ENCODE results near the gene RANBP10. TPM values are rescaled to one million over a fixed set of nuclear protein-coding genes. Genes with fewer than 3 reads are reported as not detected.

Gene RANBP10
- total RNA-seq, 3 donors from 2014 or later (not counting 1 experiment from before 2014, with no cell fraction given): 20.9 to 25.8 (median 24.5) TPM

DNA sequence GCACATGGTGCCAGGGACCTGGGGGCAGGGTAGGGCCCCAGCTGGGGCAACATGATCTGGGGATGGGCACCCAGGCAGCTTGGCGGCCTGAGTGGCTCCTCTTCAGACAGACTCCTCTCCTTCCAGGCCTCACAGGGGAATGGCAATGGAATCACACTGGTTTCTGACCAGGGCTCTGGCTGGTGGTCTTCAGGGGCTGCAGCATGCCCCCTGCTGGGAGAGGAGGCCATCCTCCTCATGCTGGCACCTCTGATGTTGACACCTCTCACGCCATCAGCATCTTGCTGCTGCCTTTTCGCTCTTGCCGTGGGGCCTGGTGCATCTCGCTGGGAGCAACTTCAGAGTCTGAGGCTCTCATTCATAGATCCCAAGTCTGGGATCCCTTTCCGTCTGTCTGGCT, 76.0 kb downstream of the RANBP10 start:
- intact Hi-C loops (cut with micrococcal nuclease): no loop called here
- DNase-seq (no peak), ATAC-seq (no peak)
- TF ChIP-seq, protein P1, sequence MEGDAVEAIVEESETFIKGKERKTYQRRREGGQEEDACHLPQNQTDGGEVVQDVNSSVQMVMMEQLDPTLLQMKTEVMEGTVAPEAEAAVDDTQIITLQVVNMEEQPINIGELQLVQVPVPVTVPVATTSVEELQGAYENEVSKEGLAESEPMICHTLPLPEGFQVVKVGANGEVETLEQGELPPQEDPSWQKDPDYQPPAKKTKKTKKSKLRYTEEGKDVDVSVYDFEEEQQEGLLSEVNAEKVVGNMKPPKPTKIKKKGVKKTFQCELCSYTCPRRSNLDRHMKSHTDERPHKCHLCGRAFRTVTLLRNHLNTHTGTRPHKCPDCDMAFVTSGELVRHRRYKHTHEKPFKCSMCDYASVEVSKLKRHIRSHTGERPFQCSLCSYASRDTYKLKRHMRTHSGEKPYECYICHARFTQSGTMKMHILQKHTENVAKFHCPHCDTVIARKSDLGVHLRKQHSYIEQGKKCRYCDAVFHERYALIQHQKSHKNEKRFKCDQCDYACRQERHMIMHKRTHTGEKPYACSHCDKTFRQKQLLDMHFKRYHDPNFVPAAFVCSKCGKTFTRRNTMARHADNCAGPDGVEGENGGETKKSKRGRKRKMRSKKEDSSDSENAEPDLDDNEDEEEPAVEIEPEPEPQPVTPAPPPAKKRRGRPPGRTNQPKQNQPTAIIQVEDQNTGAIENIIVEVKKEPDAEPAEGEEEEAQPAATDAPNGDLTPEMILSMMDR (IDR thresholded peaks at IDR 0.05): no peak
- Mint-ChIP-seq H3K27me3 (ENCODE audit: low read depth in 2 of 2) (no peaks in the 10 kb centered on the region), H3K27ac (no peak overlapping the region), H3K36me3 (no peaks in the 10 kb centered on the region), H3K4me1 (no peaks in the 10 kb centered on the region), H3K4me3 (no peak overlapping the region), H3K9me3 (no peaks in the 10 kb centered on the region)
- Histone ChIP-seq H3K9me3 (ENCODE audit: control insufficient read depth, insufficient read depth, low read length) (no peaks in the 10 kb centered on the region), H3K36me3 (ENCODE audit: control insufficient read depth, insufficient read depth, low read length) (peaks cover 50% of the 10 kb centered on the region), H3K4me3 (ENCODE audit: low read length) (no peak overlapping the region), H3K27me3 (ENCODE audit: control insufficient read depth, insufficient read depth, low read length) (no peaks in the 10 kb centered on the region), H3K27ac (ENCODE audit: low read length) (no peak overlapping the region), H3K4me1 (ENCODE audit: control insufficient read depth, insufficient read depth, low read length) (no peaks in the 10 kb centered on the region)
- WGBS (ENCODE audit: insufficient coverage): 98% methylated on average over 6 of the region's 6 CpGs

DNA sequence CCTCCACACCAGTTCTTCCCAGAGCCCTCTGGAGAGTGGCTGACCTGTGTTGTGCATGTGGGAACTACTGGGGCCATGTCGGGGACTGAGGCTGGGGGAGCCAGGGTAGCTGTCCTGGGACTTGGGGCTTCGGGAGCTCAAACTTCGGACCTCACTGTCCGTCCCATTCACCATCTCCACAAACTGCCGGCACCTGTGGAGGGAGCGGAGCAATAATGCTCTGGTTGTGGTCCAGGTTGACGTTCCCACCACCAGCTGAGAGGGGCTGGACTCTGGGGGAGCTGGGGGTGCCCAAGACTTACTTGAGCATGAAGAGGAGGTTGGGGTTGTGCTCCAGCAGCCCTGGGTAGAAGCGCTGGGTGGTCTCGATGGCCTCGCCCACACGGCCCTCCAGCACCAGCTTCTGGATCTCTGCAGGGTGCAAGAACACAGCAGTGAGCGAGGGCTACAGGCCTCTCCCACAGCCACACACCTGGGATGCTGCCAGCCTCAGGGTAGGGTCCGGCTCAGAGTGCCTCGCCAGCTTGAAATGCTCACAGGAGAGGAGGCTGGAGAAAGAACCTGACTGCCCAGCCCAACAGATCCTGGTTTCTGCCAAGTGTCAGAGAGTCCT, 76.6 kb downstream of the RANBP10 start:
- no peak overlapping the region for H3K4me3 ChIP-seq (ENCODE audit: low read length)
- no peak overlapping the region for H3K4me3 Mint-ChIP-seq
- TF ChIP-seq, protein P1 (IDR thresholded peaks at IDR 0.05): no peak
- H3K27ac ChIP-seq (ENCODE audit: low read length): no peak overlapping the region
- no peaks in the 10 kb centered on the region for H3K4me1 Mint-ChIP-seq
- no peaks in the 10 kb centered on the region for H3K27me3 Mint-ChIP-seq (ENCODE audit: low read depth in 2 of 2)
- no peaks in the 10 kb centered on the region for H3K9me3 Mint-ChIP-seq
- H3K36me3 Mint-ChIP-seq: no peaks in the 10 kb centered on the region
- DNase-seq (no peak), ATAC-seq (no peak)
- no peaks in the 10 kb centered on the region for H3K27me3 ChIP-seq (ENCODE audit: control insufficient read depth, insufficient read depth, low read length)
- no peaks in the 10 kb centered on the region for H3K4me1 ChIP-seq (ENCODE audit: control insufficient read depth, insufficient read depth, low read length)
- H3K27ac Mint-ChIP-seq: no peak overlapping the region
- intact Hi-C loops (cut with micrococcal nuclease): no loop called here
- H3K9me3 ChIP-seq (ENCODE audit: control insufficient read depth, insufficient read depth, low read length): no peaks in the 10 kb centered on the region
- H3K36me3 ChIP-seq (ENCODE audit: control insufficient read depth, insufficient read depth, low read length): peaks cover 49% of the 10 kb centered on the region
- over 99% methylated on average over 14 of the region's 14 CpGs for WGBS (ENCODE audit: insufficient coverage)

DNA sequence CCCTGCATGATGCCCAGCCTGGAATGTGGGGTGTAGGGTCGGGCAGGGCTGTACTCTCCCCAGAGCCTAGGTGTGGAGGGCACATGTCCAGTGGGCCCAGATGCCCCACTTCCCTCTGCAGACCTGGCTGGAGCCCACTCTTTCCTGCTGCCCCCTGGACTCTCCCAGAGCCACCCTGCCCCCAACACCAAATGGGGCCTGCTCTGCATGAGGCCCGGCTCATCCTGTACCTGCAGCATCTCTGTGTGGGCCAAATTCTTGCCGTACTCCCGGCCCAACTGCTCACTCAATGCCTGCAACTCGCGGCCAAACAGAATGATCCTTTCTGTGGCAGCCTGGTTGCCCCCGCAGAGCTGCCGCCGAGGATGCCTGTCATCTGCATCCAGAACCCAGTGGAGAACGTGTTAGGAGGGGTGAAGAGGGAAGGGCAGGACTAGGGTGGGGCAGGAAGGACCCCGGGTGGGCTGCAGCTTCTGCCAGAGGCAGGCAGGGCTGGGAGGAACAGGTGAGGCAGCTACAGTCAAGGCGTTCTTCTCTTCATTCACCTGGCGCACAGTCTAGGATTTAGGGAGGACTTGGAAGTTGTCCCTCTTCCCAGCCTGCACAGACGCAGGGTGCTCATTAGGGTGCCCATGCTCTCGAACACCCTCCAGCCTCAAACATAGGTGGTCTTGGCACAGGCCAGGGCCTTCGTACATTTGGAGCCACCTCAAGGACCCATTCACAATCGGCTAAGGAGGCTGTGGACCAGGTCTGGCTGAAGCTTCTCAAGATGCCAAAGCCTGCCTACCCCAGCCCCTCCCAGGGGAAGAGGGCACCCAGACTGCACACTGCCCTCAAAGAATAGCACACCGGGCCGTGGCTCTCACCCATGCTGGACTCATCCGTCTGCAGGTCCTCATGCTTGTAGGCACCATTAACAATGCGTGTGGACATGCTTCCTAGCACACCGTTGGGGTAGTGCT, 78.6 kb downstream of the RANBP10 start:
- Mint-ChIP-seq H3K9me3 (no peaks in the 10 kb centered on the region), H3K36me3 (no peaks in the 10 kb centered on the region), H3K27me3 (ENCODE audit: low read depth in 2 of 2) (no peaks in the 10 kb centered on the region), H3K4me3 (no peak overlapping the region), H3K4me1 (no peaks in the 10 kb centered on the region), H3K27ac (no peak overlapping the region)
- WGBS (ENCODE audit: insufficient coverage): 95% methylated on average over 22 of the region's 22 CpGs
- DNase-seq: no peak
- TF ChIP-seq, protein P1 (IDR thresholded peaks at IDR 0.05): no peak
- Histone ChIP-seq H3K4me3 (ENCODE audit: low read length) (no peak overlapping the region), H3K4me1 (ENCODE audit: control insufficient read depth, insufficient read depth, low read length) (no peaks in the 10 kb centered on the region), H3K27ac (ENCODE audit: low read length) (no peak overlapping the region), H3K27me3 (ENCODE audit: control insufficient read depth, insufficient read depth, low read length) (no peaks in the 10 kb centered on the region), H3K36me3 (ENCODE audit: control insufficient read depth, insufficient read depth, low read length) (peaks cover 44% of the 10 kb centered on the region), H3K9me3 (ENCODE audit: control insufficient read depth, insufficient read depth, low read length) (no peaks in the 10 kb centered on the region)
- intact Hi-C loops (cut with micrococcal nuclease): no loop called here
- ATAC-seq: no peak
